Calu3 (cell line): ENCODE measurements around the gene PBRM1. TPM values are rescaled to one million over a fixed set of nuclear protein-coding genes. Genes with fewer than 3 reads are reported as not detected.
"Not testable (repeated sequence)": the region's sequence is repeated elsewhere in the genome, so short reads cannot be mapped to it uniquely, and the experiment has no call there.

ENCODE experiments used
- BruUV-seq: library from RNA; stranded (reverse); fragments of 400-500 nt; replicated peaks from 2 replicates; lab custom pipeline; 2021; lab: Mats Ljungman, UMichigan
- CTCF ChIA-PET: fragments of 300-600 bp; sonication (Branson Sonifier 250); formaldehyde crosslinking; loops from one replicate; lab custom pipeline; 2022; ENCODE audit warnings: antibody characterized with exemption; lab: Charles Lee
- DNase-seq: peaks from one replicate; pipeline ENCODE4 v3.0.0; 2022
- H3K27ac Mint-ChIP-seq: one replicate; pipeline ENCODE4 v1.8.0; 2022; ENCODE audit warnings: mixed read lengths; ENCODE audit not compliant: unreplicated experiment
- H3K27me3 Mint-ChIP-seq: one replicate; pipeline ENCODE4 v1.8.0; 2022; ENCODE audit warnings: mixed read lengths; ENCODE audit not compliant: unreplicated experiment
- H3K36me3 Mint-ChIP-seq: one replicate; pipeline ENCODE4 v1.8.0; 2022; ENCODE audit warnings: mild to moderate bottlenecking, moderate library complexity, mixed read lengths; ENCODE audit not compliant: insufficient read depth, unreplicated experiment
- H3K4me1 Mint-ChIP-seq: one replicate; pipeline ENCODE4 v1.8.0; 2022; ENCODE audit warnings: mild to moderate bottlenecking, low read depth, mixed read lengths; ENCODE audit not compliant: unreplicated experiment
- H3K4me3 Mint-ChIP-seq: one replicate; pipeline ENCODE4 v1.8.0; 2022; ENCODE audit warnings: mild to moderate bottlenecking, low read depth, moderate library complexity, mixed read lengths; ENCODE audit not compliant: unreplicated experiment
- H3K9me3 Mint-ChIP-seq: one replicate; pipeline ENCODE4 v1.8.0; 2022; ENCODE audit warnings: low read depth, mixed read lengths; ENCODE audit not compliant: unreplicated experiment
- CTCF ChIP-seq: fragments of 200-600 bp; IDR thresholded peaks from one replicate; pipeline ENCODE4 v1.8.0; 2022; ENCODE audit warnings: antibody characterized with exemption; ENCODE audit not compliant: unreplicated experiment
- intact Hi-C: fragments of 100-400 bp; cut with micrococcal nuclease; formaldehyde crosslinking; loops from one replicate; pipeline ENCODE4 v1.10.0; 2022; ENCODE audit not compliant: unreplicated experiment
- total RNA-seq: library from RNA; stranded (reverse); gene quantifications from 2 replicates; pipeline ENCODE4 v1.2.3, GENCODE V29; 2022

The PBRM1 gene
- total RNA-seq, 1 experiment from 2014 or later: 54.9 TPM

DNA sequence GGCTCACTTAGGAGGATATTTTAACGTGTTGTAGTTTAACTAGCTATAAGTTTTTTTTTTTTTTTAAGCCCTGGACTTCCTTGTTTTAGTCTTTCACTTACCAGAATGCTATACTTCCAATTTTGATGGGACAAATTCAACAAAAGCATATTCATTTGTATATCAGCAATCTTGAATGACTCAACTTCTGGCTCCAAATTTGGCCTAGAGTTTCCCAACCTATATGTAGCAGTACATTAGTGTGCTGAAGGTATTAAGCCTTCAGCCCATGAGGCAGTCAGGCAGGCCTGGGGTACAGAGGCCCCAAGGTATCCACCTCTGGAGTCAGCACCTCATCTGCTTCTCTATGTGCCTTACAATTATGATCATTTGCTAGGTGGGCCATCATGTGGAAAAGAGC is 5.9 kb downstream of the PBRM1 start:
- peaks cover 45% of the 10 kb centered on the region for H3K36me3 Mint-ChIP-seq
- BruUV-seq: no TSS peak
- CTCF ChIA-PET: interaction anchor here (0.6 to 1.3 kb wide), 3 partner anchors 9 to 127 kb away, joined by 3 to 5 read pairs (median 3); no protein-coding TSS in a partner anchor
- intact Hi-C loops: loop anchor here (5.0 to 10.0 kb wide), 2 partner anchors 145 to 253 kb away; partner anchors contain the start of genes NT5DC2 and UQCC5
- H3K27ac Mint-ChIP-seq: peak overlapping the region; percentile 66
- DNase-seq: no peak
- H3K27me3 Mint-ChIP-seq: no peaks in the 10 kb centered on the region
- TF ChIP-seq CTCF: no peak
- peaks cover 31% of the 10 kb centered on the region for H3K4me1 Mint-ChIP-seq
- H3K4me3 Mint-ChIP-seq: no peak overlapping the region
- no peaks in the 10 kb centered on the region for H3K9me3 Mint-ChIP-seq

- no peak for DNase-seq
- no peak overlapping the region for H3K4me3 Mint-ChIP-seq
- H3K4me1 Mint-ChIP-seq: peaks cover 31% of the 10 kb centered on the region
- BruUV-seq: no TSS peak
- CTCF ChIA-PET: interaction anchor here (0.6 to 1.3 kb wide), 3 partner anchors 9 to 127 kb away, joined by 3 to 5 read pairs (median 3); no protein-coding TSS in a partner anchor
- H3K36me3 Mint-ChIP-seq: peaks cover 41% of the 10 kb centered on the region
- H3K27ac Mint-ChIP-seq: peak overlapping the region; percentile 79
- H3K9me3 Mint-ChIP-seq: no peaks in the 10 kb centered on the region
- no peaks in the 10 kb centered on the region for H3K27me3 Mint-ChIP-seq
- no peak for TF ChIP-seq CTCF
- intact Hi-C loops: no loop called here
Measured at GRCh38 chr3:52679199-52679538, 6.5 kb downstream of the PBRM1 start.

DNA sequence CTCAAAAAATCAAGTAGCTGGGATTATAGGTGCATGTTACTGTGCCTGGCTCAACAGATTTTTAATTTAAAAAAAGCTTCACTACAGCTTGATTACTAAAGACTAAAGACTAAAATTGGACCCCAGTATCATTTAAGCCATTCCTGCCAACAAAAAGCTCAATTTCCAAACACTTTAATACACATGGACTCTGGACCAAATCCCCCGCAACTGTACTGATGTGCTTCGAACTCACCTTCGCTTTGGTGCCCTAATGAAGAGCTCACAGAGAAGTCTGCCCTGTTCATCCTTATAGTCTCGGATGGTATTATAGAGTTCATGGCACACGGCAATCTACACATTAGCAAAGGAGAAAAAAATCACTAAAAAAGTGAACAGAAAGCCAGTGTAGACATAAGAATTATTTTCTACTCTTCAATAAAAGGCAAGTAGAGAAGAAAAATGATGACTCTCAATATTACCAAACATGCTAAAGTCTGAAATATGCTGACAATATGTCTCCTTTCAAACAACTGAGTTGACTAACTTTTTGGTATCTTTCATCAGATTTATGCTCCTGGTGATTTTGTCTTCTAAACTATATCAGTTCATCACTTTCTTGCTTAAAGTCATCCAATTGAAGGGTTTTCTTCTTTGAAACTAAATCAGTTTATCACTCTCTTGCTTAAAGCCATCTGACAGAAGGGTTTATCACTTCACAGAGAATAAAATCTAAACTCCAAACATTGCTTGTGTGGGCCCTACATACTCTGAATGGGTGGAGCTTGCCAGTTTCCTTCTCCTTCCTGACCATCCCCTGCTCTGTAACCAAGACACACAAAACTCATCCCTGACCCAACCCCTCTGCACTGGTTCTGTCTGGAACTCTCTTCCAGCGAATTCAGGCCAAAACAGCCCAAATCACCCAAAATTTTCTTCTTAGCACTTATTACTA is 7.2 kb downstream of the PBRM1 start:
- Mint-ChIP-seq H3K4me3 (no peak overlapping the region), H3K9me3 (no peaks in the 10 kb centered on the region), H3K4me1 (peaks cover 31% of the 10 kb centered on the region), H3K27ac (peak overlapping the region; percentile 79), H3K27me3 (no peaks in the 10 kb centered on the region), H3K36me3 (peaks cover 41% of the 10 kb centered on the region)
- CTCF ChIA-PET: interaction anchor here (1.1 to 1.6 kb wide), 3 partner anchors 8 to 126 kb away, joined by 3 to 5 read pairs (median 5); no protein-coding TSS in a partner anchor
- TF ChIP-seq CTCF: no peak
- BruUV-seq: no TSS peak
- intact Hi-C loops: no loop called here
- no peak for DNase-seq

DNA sequence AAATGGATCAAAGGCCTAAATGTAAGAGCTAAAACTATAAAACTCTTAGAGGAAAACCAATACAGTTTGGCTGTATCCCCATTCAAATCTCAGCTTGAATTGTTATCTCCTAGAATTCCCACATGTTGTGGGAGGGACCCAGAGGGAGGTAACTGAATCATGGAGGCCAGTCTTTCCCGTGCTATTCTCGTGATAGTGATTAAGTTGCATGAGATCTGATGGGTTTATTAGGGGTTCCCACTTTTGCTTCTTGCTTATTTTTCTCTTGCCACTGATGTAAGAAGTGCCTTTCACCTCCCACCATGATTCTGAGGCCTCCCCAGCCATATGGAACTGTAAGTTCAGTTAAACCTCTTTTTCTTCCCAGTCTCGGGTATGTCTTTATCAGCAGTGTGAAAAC is 9.5 kb downstream of the PBRM1 start:
- H3K9me3 Mint-ChIP-seq, H3K27ac Mint-ChIP-seq, intact Hi-C loops, DNase-seq, CTCF ChIA-PET, H3K27me3 Mint-ChIP-seq, BruUV-seq, H3K4me3 Mint-ChIP-seq: not testable (repeated sequence)
- Mint-ChIP-seq H3K4me1 (peaks cover 30% of the 10 kb centered on the region), H3K36me3 (peaks cover 43% of the 10 kb centered on the region)
